Peyer's patch (tissue), 4 donors: ENCODE measurements around the gene SUPT3H.

Experiments
- CTCF ChIP-seq, 6 experiments: fragments of 450-650 bp in 4 of 6; fragments of 200-600 bp in 2 of 6; sonication (generic) in 1 of 6; IDR thresholded peaks; one replicate each; pipeline ENCODE4 v1.5.1; 2017 to 2019; ENCODE audit warnings: antibody characterized with exemption in 6 of 6, mild to moderate bottlenecking in 3 of 6, moderate library complexity in 1 of 6
- POLR2A ChIP-seq, 2 donors: fragments of 450-650 bp; IDR thresholded peaks; one replicate each; pipeline ENCODE4 v1.5.1; 2017; ENCODE audit warnings: antibody characterized with exemption in 2 of 2, mild to moderate bottlenecking in 2 of 2, moderate library complexity in 2 of 2

GRCh38 chr6:44898296-44898930 lies 479.3 kb downstream of the SUPT3H start:
- no peak for TF ChIP-seq POLR2A (IDR thresholded peaks at IDR 0.05)
- TF ChIP-seq CTCF (IDR thresholded peaks at IDR 0.05) = no peak
